ENCODE results near the gene SOCS2.
"Not testable (repeated sequence)": the region's sequence is repeated elsewhere in the genome, so short reads cannot be mapped to it uniquely, and the experiment has no call there.

The SOCS2 gene, protein sequence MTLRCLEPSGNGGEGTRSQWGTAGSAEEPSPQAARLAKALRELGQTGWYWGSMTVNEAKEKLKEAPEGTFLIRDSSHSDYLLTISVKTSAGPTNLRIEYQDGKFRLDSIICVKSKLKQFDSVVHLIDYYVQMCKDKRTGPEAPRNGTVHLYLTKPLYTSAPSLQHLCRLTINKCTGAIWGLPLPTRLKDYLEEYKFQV

GRCh38 chr12:93571925-93572711 is at the start of gene SOCS2:
TSS of gene SOCS2 (plus strand) at chr12:93572675. CDS start at chr12:93572898, 223 bp downstream.
- peak; percentile 46 for DNase-seq

DNA sequence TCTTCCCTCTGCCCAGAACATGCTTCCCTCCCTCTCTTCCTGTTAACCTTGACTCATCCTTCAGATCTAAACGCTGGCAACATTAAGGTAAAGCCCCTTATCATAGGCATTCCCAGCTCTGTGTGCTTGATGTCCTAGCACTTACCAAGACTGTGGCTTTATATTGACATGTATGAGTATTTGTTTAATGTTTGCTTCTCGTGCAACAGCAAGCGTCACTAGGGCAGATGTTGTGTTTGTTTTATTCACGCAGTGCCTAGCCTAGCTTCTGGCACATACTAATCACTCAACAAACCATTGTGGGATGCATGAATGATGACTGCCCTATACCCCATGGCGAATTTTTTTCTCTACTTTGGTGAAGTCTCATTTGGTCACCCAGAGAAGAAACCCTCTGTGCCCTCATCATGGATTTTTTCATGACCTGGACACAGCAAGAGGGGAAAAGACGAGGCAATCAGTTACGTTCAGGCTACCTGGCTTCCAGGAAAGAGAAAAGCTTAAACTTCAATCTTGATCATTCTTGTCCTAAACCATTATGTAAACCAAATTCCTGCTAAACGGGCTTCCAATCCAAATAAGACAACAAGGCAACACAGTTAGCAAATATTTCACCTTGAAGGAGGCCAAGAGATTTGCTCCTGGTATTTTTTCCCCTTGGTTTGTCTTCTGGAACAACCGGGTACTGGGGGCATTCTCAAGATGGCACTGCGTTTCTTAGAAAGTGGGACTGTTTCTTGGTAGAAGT is 47.9 kb upstream of the SOCS2 start:
- DNase-seq: no peak

DNA sequence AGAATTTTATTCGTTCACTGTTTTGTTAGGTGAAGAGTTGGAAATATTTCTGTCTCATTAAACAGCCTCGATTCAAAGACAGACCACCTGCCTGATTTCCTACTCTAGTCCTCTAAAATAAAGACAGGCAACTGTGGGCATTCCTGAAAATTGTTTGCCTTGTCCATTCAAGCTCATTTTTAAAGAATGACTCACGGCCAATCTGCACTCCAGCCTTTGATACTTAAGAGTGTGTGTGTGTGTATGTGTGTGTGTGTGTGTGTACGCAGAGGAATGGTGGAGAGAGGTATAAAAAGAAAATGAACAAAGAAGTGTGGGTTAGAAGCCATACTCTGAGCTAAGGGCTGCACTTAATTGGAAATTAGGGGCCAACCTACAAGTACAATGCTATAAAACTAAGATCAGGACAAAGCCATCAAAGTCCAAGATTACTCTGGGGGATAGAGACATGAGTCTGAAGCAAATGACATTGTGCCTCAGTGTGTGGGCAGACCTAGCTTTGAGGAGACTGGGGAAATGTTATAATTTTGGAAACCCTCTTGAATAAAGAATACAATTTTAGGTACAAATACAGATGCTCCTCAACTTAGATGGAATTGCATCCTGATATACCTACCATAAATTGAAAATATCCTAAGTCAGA is 45.6 kb upstream of the SOCS2 start:
- DNase-seq: no peak

GRCh38 chr12:93530358-93530757 is 42.1 kb upstream of the SOCS2 start:
- no peak for DNase-seq

GRCh38 chr12:93533310-93533709 is 39.2 kb upstream of the SOCS2 start:
- DNase-seq: no peak

DNA sequence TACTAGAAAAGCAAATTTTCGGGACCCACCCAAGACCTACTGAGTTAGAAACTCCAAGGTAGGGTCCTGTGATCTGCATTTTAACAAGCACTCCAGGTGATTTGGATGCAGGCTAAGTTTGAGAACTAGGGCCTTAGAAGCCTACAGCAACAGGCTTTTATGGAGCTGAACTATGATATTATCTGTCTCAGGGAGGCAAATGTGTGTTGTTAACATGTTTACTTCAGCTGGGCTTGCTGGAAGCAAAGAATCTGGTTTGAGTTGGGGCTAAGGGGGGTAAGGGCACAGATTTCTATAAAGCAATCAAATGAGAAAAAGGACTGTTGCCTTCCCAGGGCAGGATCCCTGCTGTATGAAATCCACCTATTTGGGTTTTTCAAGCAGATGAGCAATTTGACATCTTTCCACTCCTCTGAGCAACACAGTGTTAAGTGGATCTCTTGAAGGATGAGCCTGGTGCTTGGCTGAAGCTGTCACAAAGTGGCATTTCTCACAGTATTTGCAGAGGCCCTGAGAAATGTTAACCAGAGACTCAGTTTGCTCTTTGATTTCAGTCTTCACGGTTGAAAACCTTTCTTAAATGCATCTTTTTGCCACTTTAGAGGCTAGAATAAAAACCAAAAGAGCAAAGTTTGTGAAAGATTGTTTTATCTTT is 36.2 kb upstream of the SOCS2 start:
- DNase-seq: no peak

DNA sequence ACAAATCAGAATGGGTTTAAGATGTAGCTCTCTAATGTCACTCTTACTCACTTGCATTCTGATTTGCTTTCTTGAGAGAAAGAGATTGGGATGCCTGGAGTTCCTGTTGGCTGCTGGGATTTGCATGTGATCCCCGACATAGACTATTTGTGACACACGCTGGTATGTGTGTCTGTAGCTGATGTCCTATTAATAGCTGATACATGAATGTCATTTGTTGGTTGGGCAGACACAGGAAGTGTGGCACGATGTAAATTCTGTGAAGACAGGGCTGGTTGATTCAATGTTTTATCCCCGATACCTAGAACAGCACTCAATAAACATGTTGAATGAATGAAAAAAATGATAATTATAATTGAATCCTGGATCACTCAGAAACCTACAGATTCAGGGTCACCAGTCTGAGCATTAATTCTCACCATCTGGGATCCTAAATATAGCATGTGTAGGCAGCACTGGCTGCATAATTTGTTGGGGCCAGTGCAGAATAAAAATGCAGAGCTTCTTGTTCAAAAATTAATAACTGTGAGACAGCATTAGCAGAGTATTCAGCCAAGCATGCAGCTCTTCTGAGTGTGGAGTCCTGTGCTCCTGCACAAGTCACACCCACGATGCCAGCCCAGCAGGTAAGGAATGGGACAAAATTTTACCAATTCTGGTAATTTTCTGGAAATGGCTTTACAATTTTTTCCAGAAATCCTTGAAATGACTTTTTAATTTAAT is 35.5 kb upstream of the SOCS2 start:
- no peak for DNase-seq

DNA sequence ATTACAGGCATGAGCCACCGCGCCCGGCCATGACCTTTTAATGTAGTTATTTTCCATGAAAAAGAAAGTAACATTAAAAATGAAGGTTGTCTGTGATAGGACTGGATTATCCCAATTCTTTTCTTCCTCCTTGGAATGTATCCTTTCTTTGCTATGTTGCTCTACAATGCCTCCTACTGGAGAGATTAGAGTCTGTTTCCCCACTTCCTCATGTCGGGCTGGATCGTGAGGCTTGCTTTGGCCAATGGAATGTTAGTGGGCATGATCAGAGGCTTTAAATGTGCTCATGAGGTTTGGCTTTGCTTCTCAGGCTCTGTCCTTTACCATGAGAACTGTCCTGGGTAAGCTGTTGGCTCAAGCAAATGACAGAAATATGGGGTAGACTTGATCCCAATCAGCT is 34.7 kb upstream of the SOCS2 start:
- no peak for DNase-seq

DNA sequence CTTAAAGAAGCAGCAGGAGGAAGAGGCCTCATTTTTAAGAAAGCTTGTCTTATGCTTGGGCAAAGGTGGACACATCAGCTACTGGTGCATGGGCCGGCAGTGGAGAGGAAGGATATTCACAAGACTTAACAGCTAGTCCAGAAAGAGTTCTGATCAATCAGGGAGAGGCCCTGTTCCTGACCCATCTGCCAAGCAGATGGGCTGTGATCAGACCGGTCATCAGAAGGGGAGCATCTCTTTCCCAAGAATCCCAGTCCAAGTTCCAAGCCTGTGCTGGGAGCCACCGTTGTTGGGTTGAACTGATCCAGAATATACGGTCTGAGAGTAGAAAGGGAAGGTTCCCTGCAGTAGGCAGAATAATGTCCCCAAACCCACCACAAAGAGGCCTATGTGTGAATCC is 32.7 kb upstream of the SOCS2 start:
- DNase-seq: no peak

DNA sequence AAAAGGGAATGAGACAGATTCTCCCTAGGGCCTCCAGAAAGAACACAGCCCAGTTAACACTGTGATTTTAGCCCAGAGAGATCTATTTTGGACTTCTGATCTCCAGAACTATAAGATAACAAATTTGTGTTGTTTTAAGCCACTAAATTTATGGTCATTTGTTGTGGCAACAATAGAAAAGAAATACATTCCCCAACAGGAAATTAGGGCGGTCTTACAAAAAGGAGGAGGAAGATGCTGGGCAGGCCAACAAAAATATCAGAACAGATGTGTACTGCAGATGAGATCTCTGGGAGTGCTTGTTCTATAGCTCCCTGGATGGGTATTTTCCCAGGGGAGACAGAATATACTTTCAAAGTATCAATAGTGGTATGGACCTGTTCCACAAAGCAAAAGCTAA is 32.0 kb upstream of the SOCS2 start:
- no peak for DNase-seq

GRCh38 chr12:93541578-93542225 is 30.8 kb upstream of the SOCS2 start:
- DNase-seq: no peak

DNA sequence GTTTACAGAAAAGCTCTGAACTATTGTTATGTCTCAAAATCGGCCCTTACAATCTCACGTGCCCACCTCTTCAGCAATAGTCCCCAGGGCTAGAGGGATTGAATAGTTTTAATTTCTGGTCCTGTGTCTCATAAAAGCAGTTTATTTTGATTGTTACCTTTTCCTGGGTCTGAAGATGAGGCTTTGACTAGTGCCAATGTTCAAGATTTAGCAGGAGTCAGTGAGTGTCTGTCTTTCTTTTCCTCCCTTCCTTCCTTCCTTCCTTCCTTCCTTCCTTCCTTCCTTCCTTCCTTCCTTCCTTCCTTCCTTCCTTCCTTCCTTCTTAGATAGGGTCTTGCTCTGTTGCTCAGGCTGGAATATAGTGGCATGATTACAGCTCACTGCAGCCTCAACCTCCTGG is 24.7 kb upstream of the SOCS2 start:
- no peak for DNase-seq

DNA sequence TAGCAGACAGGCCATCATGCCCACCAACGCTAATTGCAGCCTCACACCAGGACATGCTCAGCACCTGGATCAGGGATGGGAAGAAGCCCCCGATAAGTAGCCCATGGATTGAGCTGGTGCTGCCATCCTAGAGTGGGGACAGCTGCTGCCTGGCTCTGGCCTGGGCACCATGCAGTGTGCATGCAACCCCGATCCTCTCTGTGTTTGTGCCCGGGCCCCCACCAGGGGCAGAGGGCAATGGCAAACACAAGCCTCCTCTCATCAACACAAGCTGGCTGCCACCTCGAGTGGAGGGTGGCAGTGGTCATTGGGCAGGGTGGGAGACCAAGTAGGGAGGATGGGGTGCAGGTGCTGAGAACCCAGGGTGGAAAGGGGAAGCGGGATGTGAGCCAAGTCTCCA is 23.3 kb upstream of the SOCS2 start:
- no peak for DNase-seq

DNA sequence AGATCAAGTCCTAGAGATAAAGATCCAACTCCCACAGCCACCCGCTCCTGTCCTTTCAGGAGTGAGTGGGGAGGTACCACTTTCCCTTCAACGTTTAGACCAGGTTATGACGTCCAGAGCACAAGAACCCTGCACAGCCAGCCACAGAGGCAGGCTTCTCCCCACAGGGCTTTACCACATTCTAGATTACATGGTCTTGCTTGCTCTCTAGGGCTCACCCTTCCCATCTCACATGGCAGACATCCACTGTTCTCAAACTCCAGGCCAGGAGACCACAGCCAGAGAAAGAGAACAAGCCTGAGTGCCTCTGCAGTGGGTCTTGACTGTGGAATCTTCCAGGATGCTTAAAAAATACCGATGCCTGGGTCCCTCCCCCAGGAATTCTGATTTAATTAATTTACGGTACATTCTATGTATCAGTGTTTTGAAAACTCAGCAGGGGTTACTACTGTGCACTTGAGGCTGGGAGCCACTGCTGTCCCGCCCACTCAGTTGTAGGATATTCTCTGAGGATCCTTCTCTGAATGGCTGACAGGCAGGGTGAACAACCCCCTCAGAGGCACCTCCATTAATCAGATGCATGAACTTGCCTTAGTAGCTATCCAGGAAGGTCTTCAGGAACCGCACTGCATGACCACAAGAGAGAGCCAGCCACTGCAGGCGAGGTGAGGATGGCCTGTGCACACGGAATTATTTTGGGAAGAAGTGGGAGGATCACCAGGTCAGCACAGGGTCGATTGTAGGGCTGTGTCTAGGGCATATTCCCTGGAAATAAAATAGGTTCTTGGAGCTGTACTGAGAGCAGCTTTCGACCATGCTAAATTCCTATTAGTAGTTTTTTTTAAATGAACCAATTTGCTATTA is 21.5 kb upstream of the SOCS2 start:
- DNase-seq: no peak

GRCh38 chr12:93552427-93552826 is 20.0 kb upstream of the SOCS2 start:
- DNase-seq: no peak

DNA sequence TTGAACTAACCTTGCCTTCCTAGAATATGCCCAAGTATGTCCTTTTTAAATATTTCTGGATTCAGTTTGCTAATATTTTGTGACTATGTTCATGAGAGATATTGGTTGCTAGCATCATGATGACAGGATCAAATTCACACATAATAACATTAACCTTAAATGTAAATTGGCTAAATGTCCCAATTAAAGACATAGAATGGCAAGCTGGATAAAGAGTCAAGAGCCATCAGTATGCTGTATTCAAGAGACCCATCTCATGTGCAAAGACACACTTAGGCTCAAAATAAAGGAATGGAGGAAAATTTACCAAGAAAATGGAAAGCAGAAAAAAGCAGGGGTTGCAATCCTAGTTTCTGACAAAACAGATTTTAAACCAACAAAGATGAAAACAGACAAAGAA is 14.6 kb upstream of the SOCS2 start:
- DNase-seq: not testable (repeated sequence)

- not testable (repeated sequence) for DNase-seq
These were observed 13.8 kb upstream of the SOCS2 start for GRCh38 chr12:93558685-93559084.

DNA sequence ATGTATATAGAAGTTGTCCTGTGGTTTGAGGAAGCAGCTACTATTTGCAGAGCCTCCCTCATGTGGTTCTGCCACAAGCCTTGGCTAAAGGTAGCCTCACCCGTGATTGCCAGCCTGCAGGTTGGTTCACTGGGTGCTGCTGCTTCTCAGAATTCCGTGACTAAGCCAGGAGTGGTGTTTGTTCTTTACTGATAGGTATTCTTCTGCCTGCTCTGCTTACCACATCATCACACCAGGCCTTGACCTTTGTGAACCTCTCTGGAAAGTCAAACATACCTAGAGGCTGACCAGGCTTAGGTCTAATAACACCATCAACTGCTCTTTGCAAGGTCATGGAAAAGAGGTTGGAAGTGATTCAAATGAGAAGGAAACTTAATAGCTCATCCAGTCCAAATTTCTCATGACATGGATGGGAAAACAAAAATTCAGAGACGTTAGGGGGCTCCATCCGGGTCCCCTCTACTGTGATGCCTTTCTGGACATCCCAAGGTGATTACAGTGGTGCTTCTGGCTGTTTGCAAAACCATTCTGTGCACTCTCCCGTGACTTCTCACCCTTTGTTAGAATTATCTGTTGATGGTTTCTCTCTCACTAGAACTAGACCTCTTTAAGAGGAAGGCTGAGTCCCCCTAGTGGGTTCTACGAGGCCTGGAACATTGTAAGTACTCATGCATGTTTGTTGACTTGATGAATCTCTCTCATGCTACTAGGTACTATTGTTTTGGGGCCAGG is 8.5 kb upstream of the SOCS2 start:
- DNase-seq: no peak

- DNase-seq: no peak
These were observed 6.7 kb upstream of the SOCS2 start for GRCh38 chr12:93565760-93566159.

GRCh38 chr12:93567174-93567573 is 5.3 kb upstream of the SOCS2 start:
- DNase-seq: no peak
